ENCODE data around the gene SPATA2.
"Not testable (repeated sequence)": the region's sequence is repeated elsewhere in the genome, so short reads cannot be mapped to it uniquely, and the experiment has no call there.

Gene SPATA2, protein sequence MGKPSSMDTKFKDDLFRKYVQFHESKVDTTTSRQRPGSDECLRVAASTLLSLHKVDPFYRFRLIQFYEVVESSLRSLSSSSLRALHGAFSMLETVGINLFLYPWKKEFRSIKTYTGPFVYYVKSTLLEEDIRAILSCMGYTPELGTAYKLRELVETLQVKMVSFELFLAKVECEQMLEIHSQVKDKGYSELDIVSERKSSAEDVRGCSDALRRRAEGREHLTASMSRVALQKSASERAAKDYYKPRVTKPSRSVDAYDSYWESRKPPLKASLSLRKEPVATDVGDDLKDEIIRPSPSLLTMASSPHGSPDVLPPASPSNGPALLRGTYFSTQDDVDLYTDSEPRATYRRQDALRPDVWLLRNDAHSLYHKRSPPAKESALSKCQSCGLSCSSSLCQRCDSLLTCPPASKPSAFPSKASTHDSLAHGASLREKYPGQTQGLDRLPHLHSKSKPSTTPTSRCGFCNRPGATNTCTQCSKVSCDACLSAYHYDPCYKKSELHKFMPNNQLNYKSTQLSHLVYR

DNA sequence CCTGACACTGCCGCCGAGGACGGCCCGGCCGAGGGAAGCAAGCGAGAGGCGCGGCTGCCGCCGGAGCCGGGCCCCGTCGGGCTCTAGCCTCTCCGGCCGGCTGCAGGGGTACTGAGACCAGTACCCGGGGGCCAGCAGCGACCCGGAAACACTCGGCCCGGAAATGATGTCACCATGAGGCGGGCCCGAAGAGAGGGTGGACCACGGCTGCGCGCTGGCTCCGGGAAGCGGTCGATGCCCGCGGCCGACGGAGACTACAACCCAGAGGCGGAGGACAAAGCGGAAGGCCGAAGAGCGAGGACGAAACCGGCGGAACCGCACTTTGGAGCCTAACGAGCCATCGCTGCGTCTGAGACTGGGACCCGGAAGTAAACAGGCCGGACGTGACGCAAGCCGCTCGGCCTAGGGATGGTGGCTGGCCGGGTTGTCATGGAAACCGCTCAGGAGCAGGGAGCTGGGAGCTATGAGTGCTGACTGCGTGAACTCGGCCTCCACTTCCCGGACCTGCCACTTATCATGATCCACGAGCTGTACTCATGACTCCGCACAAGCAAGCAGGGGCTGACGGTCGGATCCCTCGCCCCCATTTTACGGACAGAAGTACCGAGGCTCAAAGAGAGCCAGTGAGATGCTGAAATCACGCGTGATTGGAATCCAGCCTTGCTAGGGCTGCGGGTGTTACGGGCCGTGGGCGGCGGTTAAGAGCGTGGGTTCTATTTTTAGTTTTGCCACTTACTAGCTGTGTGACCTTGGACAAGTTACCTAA lies at the start of gene SPATA2:
Gene SPATA2, minus strand, starts transcription at position 150 of the 766 bp plus-strand sequence. CDS start 7,039 bp downstream, outside the sequence.
- peak; percentile 97 for DNase-seq (ENCODE audit: low read depth, low spot score)

DNA sequence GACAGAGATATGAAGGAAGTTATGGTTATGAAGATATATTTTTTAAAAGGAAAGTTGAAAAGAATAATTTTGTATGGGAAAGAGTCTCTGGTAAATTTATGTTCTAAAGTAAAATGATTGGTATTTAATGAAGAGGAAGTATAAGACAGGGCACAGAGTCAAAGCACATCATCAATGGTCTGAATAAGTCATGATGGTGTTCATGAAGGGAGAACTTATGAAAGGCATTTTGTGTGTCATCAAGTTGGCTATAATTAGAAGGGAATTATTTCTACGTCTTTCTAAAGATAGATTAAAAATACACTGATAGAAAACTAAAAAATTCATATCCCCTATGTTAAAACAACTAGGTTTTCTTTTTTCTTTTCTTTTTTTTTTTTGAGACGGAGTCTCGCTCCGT lies 46.1 kb upstream of the SPATA2 start:
- no peak for DNase-seq (ENCODE audit: low read depth, low spot score)

DNA sequence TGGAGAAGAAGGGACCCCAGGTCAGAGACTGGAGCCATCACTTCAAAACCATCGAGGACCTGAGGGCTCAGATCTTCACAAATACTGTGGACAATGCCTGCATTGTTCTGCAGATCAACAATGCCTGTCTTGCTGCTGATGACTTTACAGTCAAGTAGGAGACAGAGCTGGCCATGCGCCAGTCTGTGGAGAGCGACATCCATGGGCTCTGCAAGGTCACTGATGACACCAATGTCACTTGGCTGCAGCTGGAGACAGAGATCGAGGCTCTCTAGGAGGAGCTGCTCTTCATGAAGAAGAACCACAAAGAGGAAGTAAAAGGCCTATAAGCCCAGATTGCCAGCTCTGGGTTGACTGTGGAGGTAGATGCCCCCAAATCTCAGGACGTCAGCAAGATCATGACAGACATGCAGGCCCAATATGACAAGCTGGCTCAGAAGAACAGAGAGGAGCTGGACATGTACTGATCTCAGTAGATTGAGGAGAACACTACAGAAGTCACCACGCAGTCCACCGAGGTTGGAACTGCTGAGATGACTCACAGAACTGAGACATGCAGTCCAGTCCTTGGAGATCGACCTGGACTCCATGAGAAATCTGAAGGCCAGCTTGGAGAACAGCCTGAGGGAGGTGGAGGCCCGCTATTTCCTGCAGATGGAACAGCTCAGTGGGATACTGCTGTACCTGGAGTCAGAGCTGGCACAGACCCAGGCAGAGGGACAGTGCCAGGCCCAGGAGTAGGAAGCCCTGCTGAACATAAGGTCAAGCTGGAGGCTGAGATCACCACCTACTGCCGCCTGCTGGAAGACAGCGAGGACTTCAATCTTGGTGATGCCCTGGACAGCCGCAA lies 42.0 kb upstream of the SPATA2 start:
- DNase-seq (ENCODE audit: low read depth, low spot score), result not testable (repeated sequence)

DNA sequence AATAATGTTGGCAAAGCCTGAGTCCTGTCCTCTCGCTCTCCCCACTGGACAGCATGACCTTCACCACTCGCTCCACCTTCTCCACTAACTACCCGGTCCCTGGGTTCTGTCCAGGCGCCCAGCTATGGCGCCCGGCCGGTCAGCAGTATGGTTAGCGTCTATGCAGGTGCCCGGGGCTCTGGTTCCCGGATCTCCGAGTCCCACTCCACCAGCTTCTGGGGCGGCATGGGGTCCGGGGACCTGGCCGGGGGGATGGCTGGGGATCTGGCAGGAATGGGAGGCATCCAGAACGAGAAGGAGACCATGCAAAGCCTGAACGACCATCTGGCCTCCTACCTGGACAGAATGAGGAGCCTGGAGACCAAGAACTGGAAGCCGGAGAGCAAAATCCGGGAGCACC lies 41.4 kb upstream of the SPATA2 start:
- no peak for DNase-seq (ENCODE audit: low read depth, low spot score)

DNA sequence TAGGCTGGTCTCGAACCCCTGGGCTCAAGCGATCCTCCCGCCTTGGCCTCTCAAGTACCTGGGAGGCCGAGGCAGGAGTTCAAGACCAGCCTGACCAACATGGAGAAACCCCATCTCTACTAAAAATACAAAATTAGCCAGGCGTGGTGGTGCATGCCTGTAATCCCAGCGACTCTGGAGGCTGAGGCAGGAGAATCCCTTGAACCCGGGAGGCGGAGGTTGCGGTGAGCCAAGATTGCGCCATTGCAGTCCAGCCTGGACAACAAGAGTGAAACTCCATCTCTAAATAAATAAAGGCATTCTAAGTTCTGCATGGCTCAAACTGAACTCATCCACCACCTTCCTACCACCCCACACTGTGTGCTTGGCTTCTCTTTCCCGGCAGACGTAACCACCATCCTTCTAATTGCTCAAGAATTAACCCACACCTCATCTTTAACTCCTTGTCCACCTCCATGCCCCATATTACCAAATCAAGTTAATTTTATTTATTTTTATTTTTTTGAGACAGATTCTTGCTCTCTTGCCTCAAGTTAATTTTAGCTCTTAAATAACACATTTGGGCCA lies 40.6 kb upstream of the SPATA2 start:
- not testable (repeated sequence) for DNase-seq (ENCODE audit: low read depth, low spot score)

DNA sequence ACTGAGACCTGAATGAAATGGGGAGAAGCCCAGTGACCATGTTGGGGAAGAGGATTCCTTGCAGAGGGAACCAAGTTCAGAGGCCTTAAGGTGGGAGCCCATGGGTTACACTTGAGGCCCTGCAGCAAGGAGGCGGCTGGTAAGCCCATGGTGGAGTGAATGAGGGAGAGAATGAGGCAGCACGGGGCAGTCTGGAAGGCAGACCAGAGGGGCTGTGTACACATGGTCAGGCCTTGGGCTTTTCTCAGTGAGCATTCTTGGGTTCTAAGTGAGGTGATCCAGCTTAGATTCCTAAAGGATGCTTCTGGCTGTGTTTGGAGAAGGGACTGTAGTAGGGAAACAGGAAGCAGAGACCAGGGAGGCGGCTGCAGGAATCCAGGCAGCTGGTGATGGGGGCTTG lies 39.8 kb upstream of the SPATA2 start:
- no peak for DNase-seq (ENCODE audit: low read depth, low spot score)

DNA sequence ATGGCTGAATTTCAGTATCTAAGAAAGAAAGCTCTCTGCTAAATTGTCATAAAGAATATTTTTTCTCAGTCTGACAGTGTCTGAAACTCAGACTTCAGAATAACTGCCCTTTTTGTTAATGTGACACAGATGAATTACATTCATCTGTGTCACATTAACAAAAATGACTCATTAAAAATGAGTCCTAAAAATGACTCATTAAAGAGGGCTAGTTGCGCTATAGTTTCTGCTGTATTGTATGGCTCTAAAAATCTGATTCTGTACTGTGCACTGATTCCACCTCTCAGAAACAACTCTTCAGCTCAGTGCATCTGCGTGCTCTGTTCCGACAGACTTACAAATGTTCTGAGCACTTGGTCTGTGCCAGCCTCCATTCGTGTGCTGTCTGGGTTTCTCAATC lies 35.8 kb upstream of the SPATA2 start:
- no peak for DNase-seq (ENCODE audit: low read depth, low spot score)

DNA sequence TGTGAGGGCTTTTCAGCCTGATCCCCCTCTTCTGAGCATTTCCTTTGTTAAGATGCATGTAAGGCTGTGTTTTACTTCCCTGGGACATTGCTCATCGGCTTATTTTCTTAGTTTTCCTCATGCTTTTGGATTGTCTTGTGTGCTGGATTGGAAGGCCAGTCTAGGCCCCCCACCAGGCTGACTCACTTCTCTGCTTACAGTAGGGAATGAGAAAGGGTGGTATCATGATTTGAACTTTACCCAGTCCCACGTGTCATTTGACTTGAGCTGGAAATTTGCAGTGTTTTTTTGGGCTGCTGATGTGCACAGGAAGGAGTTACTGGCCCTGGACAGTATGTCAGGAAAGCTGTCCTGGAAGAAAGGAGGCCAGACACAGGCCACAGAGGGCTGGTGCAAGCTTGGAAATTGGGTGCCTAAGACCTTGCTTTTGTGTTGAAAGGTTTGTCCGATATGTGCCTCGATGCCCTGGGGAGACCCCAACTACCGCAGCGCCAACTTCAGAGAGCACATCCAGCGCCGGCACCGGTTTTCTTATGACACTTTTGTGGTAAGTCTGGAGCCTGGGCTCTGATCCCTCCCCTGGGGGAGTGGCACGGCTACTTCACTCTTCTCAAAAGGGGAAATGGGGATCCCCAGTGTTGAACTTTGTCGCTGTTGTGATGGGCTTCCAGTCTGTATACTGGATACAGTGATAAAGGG lies 33.6 kb upstream of the SPATA2 start:
- no peak for DNase-seq (ENCODE audit: low read depth, low spot score)

DNA sequence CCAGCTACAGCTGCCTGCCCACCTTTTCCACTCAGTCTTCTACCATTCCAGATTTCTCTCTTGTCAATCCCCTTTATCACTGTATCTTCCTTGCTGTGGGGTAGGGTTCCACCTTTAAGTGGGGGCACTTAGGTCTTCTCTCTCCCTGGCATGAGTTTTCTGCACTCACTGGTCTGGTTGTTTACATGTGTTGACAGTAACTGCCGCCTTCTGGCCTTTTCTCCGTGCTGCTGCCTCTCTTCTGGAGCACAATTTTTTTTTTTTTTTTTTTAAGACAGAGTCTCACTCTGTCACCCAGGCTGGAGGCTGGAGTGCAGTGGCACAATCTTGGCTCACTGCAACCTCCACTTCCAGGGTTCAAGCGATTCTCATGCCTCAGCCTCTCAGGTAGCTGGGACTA lies 32.8 kb upstream of the SPATA2 start:
- no peak for DNase-seq (ENCODE audit: low read depth, low spot score)

DNA sequence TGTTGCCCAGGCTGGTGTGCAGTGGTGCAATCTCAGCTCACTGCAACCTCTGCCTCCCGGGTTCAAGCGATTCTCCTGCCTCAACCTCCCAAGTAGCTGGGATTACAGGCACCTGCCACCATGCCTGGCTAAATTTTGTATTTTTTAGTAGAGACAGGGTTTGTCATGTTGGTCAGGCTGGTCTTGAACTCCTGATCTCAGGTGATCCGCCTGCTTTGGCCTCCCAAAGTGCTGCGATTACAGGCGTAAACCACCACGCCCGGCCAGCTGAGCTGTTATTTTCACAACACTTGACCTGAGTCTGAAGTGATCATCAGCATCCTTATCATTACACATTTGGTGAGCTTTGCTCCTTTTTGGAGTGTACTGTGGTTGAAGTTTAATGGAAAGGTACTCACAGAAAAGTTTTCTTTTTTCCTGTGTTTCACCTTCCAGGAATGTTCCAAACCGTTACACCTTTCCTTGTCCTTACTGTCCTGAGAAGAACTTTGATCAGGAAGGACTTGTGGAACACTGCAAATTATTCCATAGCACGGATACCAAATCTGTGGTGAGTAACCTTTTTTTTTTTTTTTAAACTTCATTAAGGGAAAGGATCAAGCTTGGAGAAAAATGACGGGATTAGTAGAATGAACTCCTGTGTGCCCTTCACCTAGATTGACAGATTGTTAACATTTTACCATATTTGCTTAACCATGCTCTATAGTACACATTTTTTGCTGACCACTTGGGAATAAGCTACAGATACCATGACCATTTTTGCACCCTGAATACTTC lies 30.6 kb upstream of the SPATA2 start:
- DNase-seq (ENCODE audit: low read depth, low spot score), result no peak

DNA sequence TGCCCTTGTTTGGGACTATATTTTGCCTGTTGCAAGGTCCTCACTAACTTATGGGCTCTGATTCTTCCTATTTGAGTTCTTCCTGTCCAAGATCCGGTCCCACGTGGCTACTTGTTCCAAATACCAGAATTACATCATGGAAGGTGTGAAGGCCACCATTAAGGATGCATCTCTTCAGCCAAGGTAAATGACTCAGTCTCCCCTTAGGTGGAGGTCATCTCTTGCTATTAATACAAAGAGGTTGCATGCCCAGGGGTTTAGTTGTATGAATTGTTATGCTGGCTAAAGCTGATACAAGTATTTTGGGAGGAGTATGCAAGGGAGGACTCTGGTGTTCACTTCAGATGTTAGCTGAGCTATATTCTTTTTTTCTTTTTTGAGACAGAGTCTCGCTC lies 30.0 kb upstream of the SPATA2 start:
- no peak for DNase-seq (ENCODE audit: low read depth, low spot score)

DNA sequence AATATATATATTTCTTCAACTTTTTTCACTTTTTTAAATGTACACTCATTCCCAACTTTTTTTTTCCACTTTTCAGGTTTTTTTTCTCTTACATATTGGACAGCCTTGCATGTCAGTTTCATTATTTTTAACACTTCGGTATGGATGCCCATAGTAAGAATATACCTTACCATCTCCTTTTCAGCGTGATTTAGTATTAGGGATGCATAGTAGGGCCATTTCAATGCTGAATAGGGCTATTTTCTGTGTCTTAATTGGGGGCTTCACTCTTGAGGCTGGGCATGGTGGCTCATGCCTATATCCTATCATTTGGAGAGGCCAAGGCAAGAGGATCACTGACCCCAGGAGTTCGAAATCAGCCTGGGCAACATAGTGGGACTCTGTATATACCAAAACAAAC lies 27.6 kb upstream of the SPATA2 start:
- no peak for DNase-seq (ENCODE audit: low read depth, low spot score)

DNA sequence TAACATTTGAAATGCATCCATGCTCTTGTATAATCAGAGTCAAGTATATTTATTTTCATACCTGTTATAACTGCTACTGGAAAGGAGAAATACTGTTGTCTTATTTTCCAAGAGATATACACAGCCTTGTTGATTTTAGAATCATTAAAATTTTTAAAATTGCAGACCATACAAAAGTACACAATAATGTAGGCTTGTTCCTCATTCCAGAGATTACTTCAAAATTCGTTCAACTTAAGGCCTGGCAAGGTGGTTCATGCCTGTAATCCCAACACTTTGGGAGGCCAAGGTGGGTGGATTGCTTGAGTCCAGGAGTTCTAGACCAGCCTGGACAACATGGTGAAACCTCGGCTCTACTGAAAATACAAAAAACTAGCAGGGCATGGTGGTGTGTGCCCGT lies 27.0 kb upstream of the SPATA2 start:
- DNase-seq (ENCODE audit: low read depth, low spot score), result no peak

DNA sequence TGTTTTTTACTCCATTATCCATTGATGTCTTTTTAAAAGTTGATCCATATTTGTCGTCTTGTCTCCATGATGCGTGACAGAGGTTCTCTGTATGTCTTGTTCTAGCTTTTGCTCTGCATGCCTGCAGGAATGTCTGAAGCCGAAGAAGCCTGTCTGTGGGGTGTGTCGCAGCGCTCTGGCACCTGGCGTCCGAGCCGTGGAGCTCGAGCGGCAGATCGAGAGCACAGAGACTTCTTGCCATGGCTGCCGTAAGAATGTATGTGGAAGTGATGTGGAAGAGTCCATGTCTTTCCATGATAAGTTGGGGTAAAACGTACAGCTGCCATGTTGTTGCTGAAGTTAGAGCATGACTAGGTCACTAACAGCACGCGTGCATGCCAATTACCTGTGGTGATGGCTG lies 26.1 kb upstream of the SPATA2 start:
- DNase-seq (ENCODE audit: low read depth, low spot score), result no peak

DNA sequence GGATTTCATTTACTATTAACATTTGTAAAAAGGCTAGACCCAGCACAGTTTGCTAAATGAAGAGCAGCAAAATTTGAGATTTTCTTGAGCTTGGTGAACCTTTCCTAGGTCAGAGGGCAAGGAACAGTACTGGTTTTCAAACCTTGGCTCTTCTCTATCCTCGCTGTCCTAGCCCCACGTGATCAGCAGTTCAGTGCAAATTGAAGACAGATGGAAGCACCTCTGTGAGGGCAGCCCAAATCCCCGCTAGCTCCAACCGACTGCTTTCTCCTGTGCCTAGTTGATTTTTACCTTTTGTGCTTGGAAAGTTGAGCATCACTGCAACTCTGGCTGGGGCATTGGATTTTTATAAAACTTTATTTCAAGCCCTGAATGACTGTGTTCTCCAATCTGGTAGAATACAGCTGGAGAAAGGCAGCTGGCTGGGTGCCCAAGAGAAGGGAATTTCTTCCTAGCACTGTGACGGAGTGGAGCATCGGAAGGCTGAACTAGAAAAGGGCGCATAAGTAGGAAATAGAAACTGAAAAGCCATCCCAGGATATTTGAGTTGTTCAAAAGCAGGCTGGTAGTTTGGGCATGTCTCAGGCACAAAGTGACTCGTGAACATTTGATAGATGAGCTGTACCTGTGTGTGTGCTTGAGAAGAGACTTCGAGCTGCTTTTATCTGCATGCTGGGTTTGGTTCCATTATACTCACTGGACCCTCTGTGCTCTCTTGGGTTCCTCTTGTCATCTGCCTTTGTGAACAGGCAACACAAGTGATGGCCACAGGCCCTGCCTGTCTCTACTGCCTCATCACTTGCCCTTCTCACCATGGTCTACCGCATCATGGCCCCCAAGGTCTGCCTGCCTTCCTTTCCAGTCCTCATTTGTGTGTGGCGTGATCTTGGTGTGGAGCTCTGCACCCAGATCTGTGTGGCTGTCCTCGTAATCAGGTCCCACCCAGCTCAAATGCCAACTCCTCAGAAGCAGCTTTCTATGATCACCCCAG lies 23.1 kb upstream of the SPATA2 start:
- peak; percentile 18 for DNase-seq (ENCODE audit: low read depth, low spot score)

DNA sequence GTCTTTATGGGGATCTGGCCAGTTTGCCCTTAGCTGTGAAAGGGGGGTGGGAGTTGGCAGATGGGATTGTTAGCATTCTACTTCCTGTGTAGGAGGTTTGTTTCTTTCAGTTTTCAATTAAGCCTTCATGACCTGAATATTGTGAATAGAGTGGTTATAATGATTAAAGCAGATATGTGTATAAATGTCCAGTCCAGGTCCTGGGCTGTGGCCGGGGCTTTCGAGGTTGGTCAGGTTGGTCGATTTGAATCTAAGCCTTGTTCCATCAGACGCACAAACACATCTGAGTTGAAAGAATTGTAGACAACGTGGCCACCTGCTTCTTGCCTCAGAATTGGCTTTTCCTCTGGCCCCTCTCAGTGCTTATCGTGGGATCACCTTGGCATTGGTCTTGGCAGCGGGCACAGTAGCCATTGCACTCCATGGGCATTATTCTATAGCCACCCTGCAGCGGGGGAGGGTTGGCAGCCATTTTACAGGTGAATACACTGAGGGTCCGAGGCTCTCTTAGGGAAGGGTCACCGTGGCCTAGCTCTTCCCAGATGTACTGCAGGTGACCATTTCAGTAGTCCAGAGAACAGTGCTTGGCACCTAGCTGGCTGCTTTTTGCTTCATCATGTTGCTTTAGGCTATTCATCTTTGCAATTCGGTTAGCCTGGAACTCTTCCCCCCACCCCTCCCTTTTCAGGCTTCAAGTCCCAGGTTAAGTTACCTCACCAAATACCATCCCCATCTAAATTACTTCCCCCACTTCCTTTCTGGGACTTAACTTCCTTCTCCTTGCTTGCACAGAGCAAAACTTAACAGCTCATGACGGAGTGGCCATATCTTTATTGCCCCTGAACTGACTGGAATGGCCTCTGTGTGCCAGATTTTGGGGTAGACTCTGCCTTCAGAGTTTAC lies 21.9 kb upstream of the SPATA2 start:
- peak; percentile 58 for DNase-seq (ENCODE audit: low read depth, low spot score)

DNA sequence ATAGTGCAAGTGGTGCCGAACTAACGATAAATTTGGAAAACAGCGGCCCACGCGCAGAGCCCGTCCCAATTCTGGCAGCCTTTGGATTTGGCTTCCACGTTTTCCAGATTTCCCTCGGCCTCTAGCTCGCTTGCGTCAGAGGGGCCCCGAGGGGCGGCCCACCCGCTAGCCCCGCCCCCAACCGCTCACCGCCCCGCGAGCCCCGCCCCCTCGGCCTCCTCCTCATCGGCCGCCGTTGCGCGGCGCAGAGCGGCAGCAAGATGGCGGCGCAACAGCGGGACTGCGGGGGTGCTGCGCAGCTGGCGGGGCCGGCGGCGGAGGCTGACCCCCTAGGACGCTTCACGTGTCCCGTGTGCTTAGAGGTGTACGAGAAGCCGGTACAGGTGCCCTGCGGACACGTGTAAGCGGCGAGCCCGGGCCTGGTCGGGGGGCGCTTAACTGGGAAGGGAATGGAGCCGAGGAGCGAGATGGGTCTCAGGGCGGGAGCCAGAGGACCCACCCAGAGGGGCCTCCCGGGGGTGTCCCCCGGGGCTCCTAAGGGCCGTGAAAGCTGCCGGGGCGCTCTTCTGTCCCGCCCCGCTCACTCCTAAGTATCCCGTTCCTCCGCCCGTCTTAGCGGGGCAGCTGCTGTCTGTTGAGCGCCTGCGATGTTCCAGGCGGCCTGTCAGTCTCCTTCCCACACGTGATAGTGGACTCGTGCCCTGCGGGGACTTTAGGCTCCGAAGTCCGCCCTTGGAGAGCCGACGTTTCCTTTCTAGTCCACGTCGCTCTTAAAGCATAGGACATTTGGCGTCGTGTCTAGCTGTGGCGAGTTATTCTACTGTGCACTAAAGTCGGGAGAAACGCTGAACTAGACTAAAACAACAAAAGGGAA lies 21.1 kb upstream of the SPATA2 start, which contains the start of gene RNF114:
Gene RNF114, plus strand, starts transcription at position 245 of the 874 bp plus-strand sequence. Its CDS starts 16 bp downstream, at position 261.
- DNase-seq (ENCODE audit: low read depth, low spot score), result peak; percentile 79
